Tibial artery (tissue), 4 donors: ENCODE measurements around the gene GRAMD1B.
A peak's percentile ranks its signal among the peaks of the same experiment; 100 is the strongest.

Source experiments
- DNase-seq, 2 donors: peaks; one replicate each; pipeline ENCODE4 v3.0.0-alpha.2; 2019
- H3K27ac ChIP-seq, 2 donors: fragments of 200-600 bp; sonication (generic) in 1 of 2; 1 replicate in 1 of 2; 2 replicates in 1 of 2; pipeline ENCODE4 v1.5.1; 2018 to 2019; ENCODE audit warnings: mild to moderate bottlenecking in 1 of 2
- H3K27me3 ChIP-seq, 2 donors: fragments of 200-600 bp; sonication (generic) in 1 of 2; one replicate each; pipeline versions ENCODE4 v1.5.1 to v1.6.0; 2016 to 2019
- H3K36me3 ChIP-seq, 3 donors: fragments of 200-600 bp; sonication (generic) in 2 of 3; one replicate each; pipeline ENCODE4 v1.5.1; 2016 to 2019; ENCODE audit warnings: mild to moderate bottlenecking in 2 of 3
- H3K4me1 ChIP-seq, 4 donors: fragments of 200-600 bp; sonication (generic) in 2 of 4; 1 replicate in 3 of 4; 2 replicates in 1 of 4; pipeline ENCODE4 v1.5.1; 2016 to 2019
- H3K4me3 ChIP-seq, 2 donors: fragments of 200-600 bp; sonication (generic) in 1 of 2; 1 replicate in 1 of 2; 2 replicates in 1 of 2; pipeline ENCODE4 v1.5.1; 2018 to 2019; ENCODE audit warnings: mild to moderate bottlenecking in 2 of 2
- H3K9me3 ChIP-seq, 3 donors: fragments of 200-600 bp; sonication (generic) in 1 of 3; one replicate each; pipeline ENCODE4 v1.5.1; 2016 to 2019
- intact Hi-C: fragments of 100-400 bp; cut with DNase I; formaldehyde crosslinking; loops from one replicate; pipeline ENCODE4 v1.15.0; 2023; ENCODE audit warnings: low total_unique reads
- TF ChIP-seq, protein P1 (sequence below), 2 experiments: fragments of 200-600 bp in 1 of 2; fragments of 450-650 bp in 1 of 2; IDR thresholded peaks; one replicate each; pipeline ENCODE4 v1.5.1; 2017 to 2019; ENCODE audit warnings: antibody characterized with exemption in 2 of 2, mild to moderate bottlenecking in 1 of 2, moderate library complexity in 1 of 2

Gene GRAMD1B

DNA sequence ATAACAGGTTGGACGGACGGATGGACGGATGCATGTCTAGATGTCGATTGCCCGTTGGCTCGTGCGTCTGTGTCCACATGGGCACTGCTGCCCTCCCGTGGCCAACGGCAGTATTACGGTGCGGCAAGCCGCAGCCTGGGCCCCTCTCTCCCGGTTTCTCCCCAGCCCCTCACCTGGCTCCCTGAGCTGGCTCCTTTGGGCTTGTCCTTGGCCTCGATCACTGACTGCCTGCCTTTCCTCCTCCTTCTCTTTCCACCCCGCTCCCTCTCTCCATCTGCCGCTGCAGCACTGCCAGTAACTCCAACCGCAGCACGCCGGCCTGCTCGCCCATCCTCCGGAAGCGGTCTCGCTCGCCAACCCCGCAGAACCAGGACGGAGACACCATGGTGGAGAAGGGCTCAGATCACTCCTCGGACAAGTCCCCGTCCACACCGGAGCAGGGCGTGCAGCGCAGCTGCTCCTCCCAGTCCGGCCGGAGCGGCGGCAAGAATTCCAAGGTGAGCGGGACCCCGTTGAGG, 147.1 kb downstream of the GRAMD1B start:
- Histone ChIP-seq H3K4me3 (no peak overlapping the region), H3K9me3 (no peaks in the 10 kb centered on the region), H3K27me3 (peaks cover 0 to 41% of the 10 kb centered on the region in 2 donors), H3K27ac (no peak overlapping the region), H3K4me1 (no peaks in the 10 kb centered on the region), H3K36me3 (no peaks in the 10 kb centered on the region)
- TF ChIP-seq, protein P1, sequence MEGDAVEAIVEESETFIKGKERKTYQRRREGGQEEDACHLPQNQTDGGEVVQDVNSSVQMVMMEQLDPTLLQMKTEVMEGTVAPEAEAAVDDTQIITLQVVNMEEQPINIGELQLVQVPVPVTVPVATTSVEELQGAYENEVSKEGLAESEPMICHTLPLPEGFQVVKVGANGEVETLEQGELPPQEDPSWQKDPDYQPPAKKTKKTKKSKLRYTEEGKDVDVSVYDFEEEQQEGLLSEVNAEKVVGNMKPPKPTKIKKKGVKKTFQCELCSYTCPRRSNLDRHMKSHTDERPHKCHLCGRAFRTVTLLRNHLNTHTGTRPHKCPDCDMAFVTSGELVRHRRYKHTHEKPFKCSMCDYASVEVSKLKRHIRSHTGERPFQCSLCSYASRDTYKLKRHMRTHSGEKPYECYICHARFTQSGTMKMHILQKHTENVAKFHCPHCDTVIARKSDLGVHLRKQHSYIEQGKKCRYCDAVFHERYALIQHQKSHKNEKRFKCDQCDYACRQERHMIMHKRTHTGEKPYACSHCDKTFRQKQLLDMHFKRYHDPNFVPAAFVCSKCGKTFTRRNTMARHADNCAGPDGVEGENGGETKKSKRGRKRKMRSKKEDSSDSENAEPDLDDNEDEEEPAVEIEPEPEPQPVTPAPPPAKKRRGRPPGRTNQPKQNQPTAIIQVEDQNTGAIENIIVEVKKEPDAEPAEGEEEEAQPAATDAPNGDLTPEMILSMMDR (IDR thresholded peaks at IDR 0.05): peak; percentile 71 to 83
- DNase-seq: peak in 1 of 2 donors; percentile 51
- intact Hi-C loops: no loop called here

DNA sequence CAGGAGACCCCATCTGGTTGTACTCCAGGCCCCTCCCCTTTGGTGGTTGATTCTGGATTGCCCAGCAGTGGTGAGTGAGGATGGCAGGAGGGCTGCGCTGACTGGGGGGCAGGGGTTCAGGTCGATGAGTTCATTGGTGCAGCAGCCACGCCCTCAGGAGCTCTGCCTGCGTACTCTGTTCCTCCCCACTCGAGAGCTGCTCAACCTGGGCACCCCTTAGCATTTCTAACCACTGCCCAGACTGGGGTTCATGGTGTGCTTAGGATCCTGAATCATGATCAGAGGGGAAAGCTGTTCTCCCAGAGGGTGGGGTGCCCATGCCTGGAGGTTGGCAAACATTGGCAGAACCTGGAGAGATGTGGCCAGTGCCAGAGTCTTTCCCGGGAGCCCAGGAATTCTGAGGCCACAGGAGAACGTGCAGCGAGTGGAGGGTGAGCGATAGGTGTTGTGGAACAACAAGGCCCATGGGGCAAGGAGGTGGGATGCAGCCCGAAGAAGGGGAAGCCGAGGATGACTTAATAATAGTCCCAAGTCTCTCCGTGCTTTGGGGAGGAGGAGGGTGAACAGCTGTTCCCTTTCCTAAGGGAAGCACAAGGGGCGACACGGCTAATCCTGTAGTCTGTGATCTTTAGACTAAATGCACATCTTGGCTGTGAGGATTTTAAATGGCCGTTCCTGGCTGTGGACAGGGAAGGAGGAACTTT, 148.9 kb downstream of the GRAMD1B start:
- H3K27ac ChIP-seq: no peak overlapping the region
- H3K36me3 ChIP-seq: no peaks in the 10 kb centered on the region
- no peaks in the 10 kb centered on the region for H3K9me3 ChIP-seq
- TF ChIP-seq, protein P1 (IDR thresholded peaks at IDR 0.05): no peak
- intact Hi-C loops: no loop called here
- peaks cover 0 to 44% of the 10 kb centered on the region in 2 donors for H3K27me3 ChIP-seq
- no peak overlapping the region for H3K4me3 ChIP-seq
- no peak for DNase-seq
- H3K4me1 ChIP-seq: no peaks in the 10 kb centered on the region

DNA sequence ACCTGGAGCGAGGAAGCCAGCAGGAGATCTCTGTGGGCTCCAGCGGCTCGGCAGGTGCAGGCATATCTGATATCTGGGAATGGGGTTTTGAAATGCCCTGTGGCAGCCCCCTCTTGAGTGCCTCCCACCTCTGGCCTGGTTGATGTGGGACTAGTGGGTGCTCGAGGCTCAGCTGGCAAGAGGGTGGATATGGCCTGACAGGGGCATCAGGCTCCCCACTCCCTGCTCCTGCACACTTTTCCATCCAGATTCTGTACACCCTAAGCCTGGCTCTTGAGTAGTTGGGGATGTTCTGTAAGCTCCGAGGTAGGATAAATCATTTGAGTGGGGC, 149.4 kb downstream of the GRAMD1B start:
- no peak for DNase-seq
- H3K36me3 ChIP-seq: no peaks in the 10 kb centered on the region
- H3K9me3 ChIP-seq: no peaks in the 10 kb centered on the region
- H3K27me3 ChIP-seq: peaks cover 0 to 44% of the 10 kb centered on the region in 2 donors
- intact Hi-C loops: no loop called here
- TF ChIP-seq, protein P1 (IDR thresholded peaks at IDR 0.05): no peak
- no peak overlapping the region for H3K27ac ChIP-seq
- no peak overlapping the region for H3K4me3 ChIP-seq
- no peaks in the 10 kb centered on the region for H3K4me1 ChIP-seq

DNA sequence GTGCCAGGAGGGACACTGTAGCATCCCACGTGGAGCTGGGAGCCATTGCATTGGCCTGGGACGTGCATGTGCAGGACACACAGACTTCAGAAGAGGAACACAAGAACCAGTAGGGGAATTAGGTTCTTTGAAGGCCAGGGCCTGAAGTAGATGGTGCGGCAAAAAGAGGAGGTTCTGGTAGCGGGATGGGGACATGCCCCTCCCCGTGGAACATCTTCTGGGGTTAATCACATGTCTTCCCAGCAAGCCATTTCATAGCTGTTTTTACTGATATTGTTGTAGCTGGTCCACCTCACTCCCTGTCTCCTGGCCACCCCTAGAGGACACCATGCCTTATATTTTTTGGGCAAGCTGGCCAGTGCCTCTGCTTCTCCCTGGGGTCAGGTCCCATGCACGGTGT, 150.1 kb downstream of the GRAMD1B start:
- DNase-seq: peak in 1 of 2 donors; percentile 2
- Histone ChIP-seq H3K27me3 (peaks cover 0 to 44% of the 10 kb centered on the region in 2 donors), H3K4me3 (no peak overlapping the region), H3K27ac (no peak overlapping the region), H3K9me3 (no peaks in the 10 kb centered on the region), H3K36me3 (no peaks in the 10 kb centered on the region), H3K4me1 (no peaks in the 10 kb centered on the region)
- intact Hi-C loops: no loop called here
- TF ChIP-seq, protein P1 (IDR thresholded peaks at IDR 0.05): no peak

DNA sequence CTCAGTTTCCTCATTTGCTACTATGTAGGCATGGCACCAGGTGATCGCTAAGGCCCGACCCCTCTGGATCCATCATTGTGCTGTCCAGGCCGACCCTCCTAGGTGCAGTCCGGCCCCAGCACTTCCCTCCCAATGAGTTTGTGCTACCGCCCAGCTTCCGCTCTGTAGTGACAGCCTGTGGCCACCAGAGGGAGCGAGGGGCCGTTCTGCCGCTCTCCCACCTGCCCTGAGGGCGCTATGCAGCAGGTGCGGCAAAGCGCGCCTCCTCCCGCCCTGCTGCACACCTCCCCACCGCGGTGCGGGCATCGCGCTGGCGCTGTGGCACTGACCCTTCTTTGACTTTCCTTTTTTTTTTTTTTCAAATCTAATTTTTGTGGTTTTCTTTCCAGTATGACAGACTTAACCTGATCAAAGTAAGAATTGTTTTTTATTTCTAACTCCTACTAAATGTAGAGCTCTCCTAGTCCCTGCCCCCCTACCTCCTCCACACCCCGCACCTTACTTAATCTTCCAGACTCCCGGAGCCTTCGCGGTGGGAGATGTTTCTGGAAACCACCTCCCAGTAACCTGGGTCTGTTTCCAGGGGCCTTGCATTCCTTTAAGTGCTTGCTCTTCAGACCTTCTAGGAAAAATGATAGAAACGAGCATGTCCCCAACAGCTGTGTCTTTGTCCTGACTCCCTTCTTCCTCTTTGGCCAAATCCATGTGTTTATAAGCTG, 150.6 kb downstream of the GRAMD1B start:
- peak in 1 of 2 donors; percentile 27 for DNase-seq
- Histone ChIP-seq H3K27ac (no peak overlapping the region), H3K4me1 (no peaks in the 10 kb centered on the region), H3K36me3 (no peaks in the 10 kb centered on the region), H3K9me3 (no peaks in the 10 kb centered on the region), H3K4me3 (no peak overlapping the region), H3K27me3 (peaks cover 0 to 44% of the 10 kb centered on the region in 2 donors)
- intact Hi-C loops: no loop called here
- TF ChIP-seq, protein P1 (IDR thresholded peaks at IDR 0.05): peak; percentile 62 to 80
